Activated naive CD8-positive, alpha-beta T cell treated with anti-CD3 and anti-CD28 coated beads, Interleukin-2, amount 50 U/mL, for 24 hours (primary cell): Measurements from ENCODE around the gene TNNT3.

Source experiments
- ATAC-seq: fragments of 150-1000 bp; cut with Tn5 transposase; one replicate; pipeline ENCODE4 v1.10.0; 2021
- DNase-seq: peaks from one replicate; pipeline ENCODE4 v3.0.0; 2021
- H3K27ac Mint-ChIP-seq: one replicate; pipeline ENCODE4 v1.8.0; 2021; ENCODE audit warnings: mild to moderate bottlenecking, mixed read lengths
- H3K27me3 Mint-ChIP-seq: one replicate; pipeline ENCODE4 v1.8.0; 2021; ENCODE audit warnings: mixed read lengths
- H3K36me3 Mint-ChIP-seq: one replicate; pipeline ENCODE4 v1.8.0; 2021; ENCODE audit warnings: low read depth, mixed read lengths
- H3K4me1 Mint-ChIP-seq: one replicate; pipeline ENCODE4 v1.8.0; 2021; ENCODE audit warnings: mixed read lengths
- H3K4me3 Mint-ChIP-seq: one replicate; pipeline ENCODE4 v1.8.0; 2021; ENCODE audit warnings: mild to moderate bottlenecking, moderate library complexity, mixed read lengths
- H3K9me3 Mint-ChIP-seq: one replicate; pipeline ENCODE4 v1.8.0; 2021; ENCODE audit warnings: mixed read lengths

TNNT3 gene

DNA sequence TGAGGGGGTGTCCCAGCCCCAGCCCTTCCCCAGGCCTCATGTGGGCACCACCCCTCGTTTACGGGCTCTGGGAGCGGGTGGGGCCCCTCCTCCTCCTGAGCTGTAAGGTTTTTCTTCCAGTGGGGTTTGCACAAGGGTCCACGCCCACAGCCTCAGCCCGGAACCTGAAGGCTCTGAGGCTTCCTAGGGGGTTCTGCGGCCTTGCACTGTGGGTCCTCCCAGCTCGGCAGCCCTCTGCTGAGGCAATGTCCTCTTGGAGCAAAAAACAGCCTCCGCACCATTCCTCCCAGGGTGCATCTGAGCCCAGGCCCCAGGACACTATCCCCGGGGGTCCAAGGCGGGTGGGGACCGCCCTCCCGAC lies 64.1 kb downstream of the TNNT3 start:
- DNase-seq (no peak), ATAC-seq (no peak)
- Mint-ChIP-seq H3K9me3 (no peaks in the 10 kb centered on the region), H3K4me3 (no peak overlapping the region), H3K27me3 (no peaks in the 10 kb centered on the region), H3K36me3 (no peaks in the 10 kb centered on the region), H3K27ac (no peak overlapping the region), H3K4me1 (no peaks in the 10 kb centered on the region)

DNA sequence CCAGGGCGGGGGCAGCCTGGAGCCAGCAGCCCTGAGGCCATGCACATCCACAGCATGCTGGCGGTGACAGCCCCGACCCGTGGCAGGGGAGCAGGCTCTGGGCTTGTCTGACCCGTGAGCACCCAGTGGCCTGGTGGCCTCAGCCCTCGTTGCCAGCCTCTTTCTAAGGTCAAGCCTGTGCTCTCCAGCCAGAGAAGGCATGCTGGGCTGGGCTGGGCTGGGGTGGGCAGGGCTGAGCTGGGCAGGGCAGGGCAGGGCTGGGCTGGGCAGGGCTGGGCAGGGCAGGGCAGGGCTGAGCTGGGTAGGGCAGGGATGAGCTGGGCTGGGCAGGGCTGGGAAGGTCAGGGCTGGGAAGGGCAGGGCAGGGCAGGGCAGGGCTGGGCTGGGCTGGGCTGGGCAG lies 67.5 kb downstream of the TNNT3 start:
- Mint-ChIP-seq H3K27me3 (no peaks in the 10 kb centered on the region), H3K36me3 (no peaks in the 10 kb centered on the region), H3K4me3 (no peak overlapping the region), H3K9me3 (no peaks in the 10 kb centered on the region), H3K4me1 (no peaks in the 10 kb centered on the region), H3K27ac (no peak overlapping the region)
- DNase-seq (no peak), ATAC-seq (no peak)

DNA sequence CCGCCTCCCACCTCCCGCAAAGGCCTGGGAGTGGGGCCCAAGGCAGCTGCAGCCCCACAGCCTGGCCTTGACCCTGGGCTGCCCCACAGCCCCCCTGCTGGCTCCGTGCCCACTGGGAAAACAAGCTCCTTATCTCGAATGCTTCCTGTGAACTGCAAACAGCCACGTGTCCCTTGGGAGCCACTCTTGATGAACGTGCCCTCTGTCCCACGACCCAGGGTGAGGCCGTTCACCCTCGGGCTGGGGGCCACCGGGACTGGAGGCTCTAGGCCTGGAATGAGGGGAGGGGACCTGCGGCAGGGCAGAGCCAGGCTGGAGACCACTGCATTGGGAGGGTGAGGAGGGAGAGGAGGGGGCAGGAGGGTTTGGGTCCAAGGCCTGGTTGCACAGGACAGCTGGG lies 68.7 kb downstream of the TNNT3 start:
- no peak overlapping the region for H3K4me3 Mint-ChIP-seq
- no peak for ATAC-seq
- H3K4me1 Mint-ChIP-seq, result no peaks in the 10 kb centered on the region

More for the DNA sequence above, 68.7 kb downstream of the TNNT3 start:
- no peak for DNase-seq
- Mint-ChIP-seq H3K27me3 (no peaks in the 10 kb centered on the region), H3K36me3 (no peaks in the 10 kb centered on the region), H3K9me3 (no peaks in the 10 kb centered on the region), H3K27ac (no peak overlapping the region)
